Epidermal melanocyte (primary cell): ENCODE data around the gene DTNBP1.

ENCODE experiments used
- DNase-seq: peaks from one replicate; pipeline ENCODE4 v3.0.0; 2011; ENCODE audit warnings: low spot score; ENCODE audit not compliant: insufficient read length

Gene DTNBP1

GRCh38 chr6:15662326-15663129, at the start of gene DTNBP1:
TSS of gene DTNBP1 (minus strand) at chr6:15663028. CDS start at chr6:15662869, 159 bp downstream.
- peak; percentile 91 for DNase-seq

- no peak for DNase-seq
Measured at GRCh38 chr6:15709651-15710269, 46.9 kb upstream of the DTNBP1 start.

- DNase-seq, result no peak
Measured at GRCh38 chr6:15708231-15708630, 45.4 kb upstream of the DTNBP1 start.

GRCh38 chr6:15705981-15706380, 43.2 kb upstream of the DTNBP1 start:
- no peak for DNase-seq

GRCh38 chr6:15698471-15698870, 35.6 kb upstream of the DTNBP1 start:
- DNase-seq, result no peak

- DNase-seq, result no peak
Measured at GRCh38 chr6:15697895-15698294, 35.1 kb upstream of the DTNBP1 start.

GRCh38 chr6:15691250-15691869, 28.5 kb upstream of the DTNBP1 start:
- peak; percentile 82 for DNase-seq

- no peak for DNase-seq
Measured at GRCh38 chr6:15690510-15690909, 27.7 kb upstream of the DTNBP1 start.

- DNase-seq, result no peak
Measured at GRCh38 chr6:15689586-15690482, 27.0 kb upstream of the DTNBP1 start.

- no peak for DNase-seq
Measured at GRCh38 chr6:15685619-15686018, 22.8 kb upstream of the DTNBP1 start.

- DNase-seq, result peak; percentile 22
Measured at GRCh38 chr6:15682965-15683822, 20.4 kb upstream of the DTNBP1 start.

GRCh38 chr6:15681946-15682345, 19.1 kb upstream of the DTNBP1 start:
- no peak for DNase-seq

- DNase-seq, result no peak
Measured at GRCh38 chr6:15678514-15678913, 15.7 kb upstream of the DTNBP1 start.

- no peak for DNase-seq
Measured at GRCh38 chr6:15677822-15678221, 15.0 kb upstream of the DTNBP1 start.

- peak; percentile 64 for DNase-seq
Measured at GRCh38 chr6:15675536-15676220, 12.8 kb upstream of the DTNBP1 start.

- DNase-seq, result no peak
Measured at GRCh38 chr6:15674690-15675386, 12.0 kb upstream of the DTNBP1 start.

- DNase-seq, result no peak
Measured at GRCh38 chr6:15673666-15674065, 10.8 kb upstream of the DTNBP1 start.

- DNase-seq, result no peak
Measured at GRCh38 chr6:15672818-15673217, 10.0 kb upstream of the DTNBP1 start.

GRCh38 chr6:15672291-15672690, 9.5 kb upstream of the DTNBP1 start:
- no peak for DNase-seq
